ENCODE data around the gene HNRNPD.
A peak's percentile ranks its signal among the peaks of the same experiment; 100 is the strongest.

Gene HNRNPD

DNA sequence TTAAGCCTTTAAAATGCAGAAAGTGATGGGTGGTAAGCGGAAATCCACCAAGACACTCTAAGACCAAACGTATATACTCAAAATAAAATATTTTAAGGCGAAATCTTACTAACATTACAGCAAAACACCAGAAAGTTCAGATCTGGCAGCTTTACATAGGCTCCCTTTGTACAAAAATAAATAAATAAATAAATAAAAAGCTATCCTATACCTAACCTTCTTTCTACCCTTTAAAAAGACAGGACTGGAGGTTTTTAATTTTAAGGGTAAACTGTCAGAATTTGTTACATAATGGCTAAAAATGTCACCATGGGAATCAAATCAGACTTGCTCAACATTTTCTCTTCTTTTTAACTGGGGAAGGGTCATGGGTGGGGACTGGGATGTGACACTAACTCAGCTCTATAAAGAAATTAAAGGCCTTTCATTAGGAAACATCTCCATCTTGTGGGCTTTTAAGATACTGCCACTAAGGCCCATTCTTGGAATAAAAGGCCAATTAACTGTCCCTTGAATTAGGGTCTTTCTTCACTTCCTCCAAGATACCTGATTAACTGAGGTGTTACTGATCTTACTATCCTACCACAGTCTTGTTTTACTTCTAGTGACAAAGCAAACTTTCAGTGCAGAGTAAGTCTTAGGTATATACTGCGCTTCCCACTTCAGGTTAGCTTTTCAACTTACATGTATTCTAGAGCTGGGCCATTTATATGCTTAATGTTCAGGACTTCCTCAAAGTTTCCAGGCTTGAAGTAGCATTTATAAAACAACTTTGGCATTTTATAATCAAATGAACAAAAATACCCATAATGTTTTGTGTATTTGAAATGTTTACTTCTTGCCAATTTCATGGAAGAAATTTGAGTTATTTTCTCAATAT lies 13.3 kb downstream of the HNRNPD start:
- TF ChIP-seq, protein P1, sequence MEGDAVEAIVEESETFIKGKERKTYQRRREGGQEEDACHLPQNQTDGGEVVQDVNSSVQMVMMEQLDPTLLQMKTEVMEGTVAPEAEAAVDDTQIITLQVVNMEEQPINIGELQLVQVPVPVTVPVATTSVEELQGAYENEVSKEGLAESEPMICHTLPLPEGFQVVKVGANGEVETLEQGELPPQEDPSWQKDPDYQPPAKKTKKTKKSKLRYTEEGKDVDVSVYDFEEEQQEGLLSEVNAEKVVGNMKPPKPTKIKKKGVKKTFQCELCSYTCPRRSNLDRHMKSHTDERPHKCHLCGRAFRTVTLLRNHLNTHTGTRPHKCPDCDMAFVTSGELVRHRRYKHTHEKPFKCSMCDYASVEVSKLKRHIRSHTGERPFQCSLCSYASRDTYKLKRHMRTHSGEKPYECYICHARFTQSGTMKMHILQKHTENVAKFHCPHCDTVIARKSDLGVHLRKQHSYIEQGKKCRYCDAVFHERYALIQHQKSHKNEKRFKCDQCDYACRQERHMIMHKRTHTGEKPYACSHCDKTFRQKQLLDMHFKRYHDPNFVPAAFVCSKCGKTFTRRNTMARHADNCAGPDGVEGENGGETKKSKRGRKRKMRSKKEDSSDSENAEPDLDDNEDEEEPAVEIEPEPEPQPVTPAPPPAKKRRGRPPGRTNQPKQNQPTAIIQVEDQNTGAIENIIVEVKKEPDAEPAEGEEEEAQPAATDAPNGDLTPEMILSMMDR (IDR thresholded peaks at IDR 0.05; ENCODE audit: low read length, missing control alignments), result peak; percentile 73
- no peak overlapping the region for H3K4me3 ChIP-seq (replicated peaks; ENCODE audit: low read depth, low read length)
- peak; percentile 49 for DNase-seq (ENCODE audit: low read depth)

GRCh38 chr4:82358847-82359246 lies 14.9 kb downstream of the HNRNPD start:
- TF ChIP-seq, protein P1 (IDR thresholded peaks at IDR 0.05; ENCODE audit: low read length, missing control alignments), result no peak
- DNase-seq (ENCODE audit: low read depth), result no peak
- no peak overlapping the region for H3K4me3 ChIP-seq (replicated peaks; ENCODE audit: low read depth, low read length)

DNA sequence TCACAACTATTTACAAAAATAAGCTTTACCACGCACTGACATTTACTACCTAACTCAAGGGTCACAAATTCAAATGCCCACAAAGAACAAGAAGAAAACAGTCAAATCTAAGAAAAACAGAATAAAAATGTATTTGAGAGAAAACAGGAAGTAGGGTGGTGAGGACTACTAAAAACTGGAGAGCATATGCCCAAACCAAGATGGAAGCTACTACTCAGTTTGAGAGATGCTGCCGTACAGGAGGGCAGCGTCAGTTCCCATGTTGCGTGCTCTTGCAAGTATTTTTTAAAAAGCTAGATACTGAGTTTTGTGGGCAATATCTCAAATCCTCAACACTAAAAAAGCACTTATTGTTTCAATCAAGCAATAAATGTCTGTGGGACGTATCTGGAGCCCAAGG lies 16.2 kb downstream of the HNRNPD start:
- DNase-seq (ENCODE audit: low read depth), result no peak
- no peak overlapping the region for H3K4me3 ChIP-seq (replicated peaks; ENCODE audit: low read depth, low read length)
- TF ChIP-seq, protein P1 (IDR thresholded peaks at IDR 0.05; ENCODE audit: low read length, missing control alignments), result no peak

- TF ChIP-seq, protein P1 (IDR thresholded peaks at IDR 0.05; ENCODE audit: low read length, missing control alignments), result no peak
- DNase-seq (ENCODE audit: low read depth), result no peak
Measured at GRCh38 chr4:82354788-82355187, 19.0 kb downstream of the HNRNPD start.

DNA sequence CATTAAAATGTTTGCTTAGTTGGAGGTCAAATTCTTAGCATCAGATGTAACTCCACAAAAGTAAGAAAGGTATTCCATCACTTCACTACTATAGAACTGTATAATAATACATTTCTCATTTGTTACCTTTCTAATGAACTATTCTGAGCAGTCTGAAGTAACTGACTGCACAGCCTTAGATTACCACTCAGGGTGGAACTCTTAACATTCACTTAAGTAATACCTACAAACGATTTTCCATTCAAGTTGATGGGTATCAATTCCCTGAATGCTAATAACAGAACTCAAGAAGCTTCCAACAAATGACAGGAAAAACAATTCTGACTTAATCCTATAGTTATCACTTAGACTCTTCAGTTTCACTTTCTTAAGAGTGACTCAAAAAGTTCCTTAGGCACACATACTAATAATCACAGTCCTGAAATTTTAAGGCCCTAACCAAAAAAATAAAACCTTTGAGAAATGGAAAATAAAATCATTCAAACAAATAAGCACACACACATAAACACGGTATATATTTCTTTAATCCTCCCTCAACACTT lies 20.9 kb downstream of the HNRNPD start:
- H3K4me3 ChIP-seq (replicated peaks; ENCODE audit: low read depth, low read length), result no peak overlapping the region
- TF ChIP-seq, protein P1 (IDR thresholded peaks at IDR 0.05; ENCODE audit: low read length, missing control alignments), result no peak
- no peak for DNase-seq (ENCODE audit: low read depth)

More at GRCh38 chr4:82354788-82355187, 19.0 kb downstream of the HNRNPD start:
- H3K4me3 ChIP-seq (replicated peaks; ENCODE audit: low read depth, low read length), result no peak overlapping the region

DNA sequence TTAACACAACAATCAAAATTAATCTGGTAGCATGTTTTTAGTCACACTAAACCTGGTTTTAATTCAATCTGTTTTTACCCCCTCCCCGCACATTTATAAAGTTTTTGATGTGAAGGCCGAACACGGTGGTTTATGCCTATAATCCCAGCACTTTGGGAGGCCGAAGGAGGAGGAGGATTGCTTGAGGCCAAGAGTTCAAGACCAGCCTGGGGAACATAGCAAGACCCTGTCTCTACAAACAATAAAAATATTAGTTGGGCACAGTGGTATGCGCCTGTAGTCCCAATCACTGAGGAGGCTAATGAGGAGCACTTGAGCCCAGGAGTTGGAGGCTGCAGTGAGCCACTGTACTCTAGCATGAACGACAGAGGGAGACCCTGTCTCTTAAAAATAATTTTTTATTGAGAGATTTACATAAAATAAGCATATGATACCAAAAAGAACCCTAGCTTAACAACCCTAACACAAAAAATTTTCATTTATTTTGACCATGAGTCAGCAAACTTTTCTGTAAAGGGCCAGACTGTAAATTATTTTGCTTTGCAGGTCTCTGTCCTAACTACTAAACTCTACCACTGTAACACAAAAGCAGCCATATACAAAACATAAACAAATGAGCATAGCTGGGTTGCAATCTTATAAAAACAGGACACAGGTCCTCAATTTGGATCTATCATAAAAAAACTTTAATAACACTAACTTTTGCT lies 21.5 kb downstream of the HNRNPD start:
- TF ChIP-seq, protein P1 (IDR thresholded peaks at IDR 0.05; ENCODE audit: low read length, missing control alignments), result no peak
- DNase-seq (ENCODE audit: low read depth), result no peak
- H3K4me3 ChIP-seq (replicated peaks; ENCODE audit: low read depth, low read length), result no peak overlapping the region
